ENCODE data around the gene BCAR3. TPM values are rescaled to one million over a fixed set of nuclear protein-coding genes. Genes with fewer than 3 reads are reported as not detected.

The BCAR3 gene
- total and polyA plus RNA-seq, 2 of the 4 experiments (the other 2 are of a cell fraction): 41.4 to 46.4 TPM

- no peak overlapping the region for H3K4me2 ChIP-seq (ENCODE audit: low read depth, low read length)
- no peak overlapping the region for H3K9ac ChIP-seq (ENCODE audit: low read depth, low read length)
- H3K79me1 ChIP-seq (ENCODE audit: low read depth in 1 of 2, low read length in 2 of 2): peaks cover 19 to 88% of the 10 kb centered on the region in 2 experiments
- intact Hi-C loops (cut with micrococcal nuclease) (no loop called here), dilution Hi-C loops (cut with HindIII; ENCODE audit: low sequenced_read_pairs, unreplicated experiment) (no loop called here), in situ Hi-C loops (cut with MboI; ENCODE audit: low sequenced_read_pairs) (no loop called here)
- H2AK5ac ChIP-seq (ENCODE audit: low read depth, low read length): peak overlapping the region; percentile 37; the same call in 1 of the 2 replicates
- H2BK15ac ChIP-seq (ENCODE audit: low read depth, low read length): no peak overlapping the region
- peaks cover 84% of the 10 kb centered on the region for H4K20me1 ChIP-seq (ENCODE audit: insufficient read depth, low read length)
- H2BK120ac ChIP-seq (ENCODE audit: low read depth, low read length): peak overlapping the region; percentile 20; the same call in 1 of the 2 replicates
- H3K4ac ChIP-seq (ENCODE audit: low read depth, low read length): peak overlapping the region; percentile 52
- H2AK9ac ChIP-seq (replicated peaks; ENCODE audit: low read depth, low read length, poor library complexity): no peak overlapping the region
- no peak overlapping the region for H3K27ac ChIP-seq (ENCODE audit: insufficient read depth, low read length)
- H3K36me3 ChIP-seq (ENCODE audit: control insufficient read depth, insufficient read depth, low read length): peaks cover 21% of the 10 kb centered on the region
- H2AFZ ChIP-seq (replicated peaks; ENCODE audit: low read length, poor library complexity): no peak overlapping the region
- peak overlapping the region; percentile 13; the same call in 1 of the 2 replicates for H3K18ac ChIP-seq (ENCODE audit: low read depth, low read length)
- no peak overlapping the region for H3K4me3 ChIP-seq (ENCODE audit: insufficient read depth, low read depth, low read length)
- H3K9me1 ChIP-seq (ENCODE audit: insufficient read depth, low read length): peaks cover 43% of the 10 kb centered on the region
- H4K91ac ChIP-seq (ENCODE audit: insufficient read depth, low read depth, low read length): no peak overlapping the region
- ATAC-seq (ENCODE audit: low read depth): no peak
- POLR2A ChIA-PET (ENCODE audit: unreplicated experiment): no interaction called here
- no peak overlapping the region for H3K56ac ChIP-seq (ENCODE audit: extremely low read depth, insufficient read depth, low read length)
- peak overlapping the region; percentile 59 for H3K14ac ChIP-seq (replicated peaks; ENCODE audit: low read depth, low read length)
- no peaks in the 10 kb centered on the region for H3K9me3 ChIP-seq (ENCODE audit: control insufficient read depth, insufficient read depth, low read length)
- no CpG with 5 or more reads among the region's 5 CpGs for WGBS, 2 experiments (ENCODE audit: extremely low coverage in 2 of 2, insufficient read length in 1 of 2)
- no TSS peak for BruUV-seq (replicated peaks)
- no peak overlapping the region for H2BK20ac ChIP-seq (ENCODE audit: low read depth, low read length)
- H3K4me1 ChIP-seq (ENCODE audit: control insufficient read depth, insufficient read depth, low read length): peaks cover 44% of the 10 kb centered on the region
- no peak for TF ChIP-seq BHLHE40 (IDR thresholded peaks at IDR 0.05; ENCODE audit: low read depth, low read length)
- TF ChIP-seq, protein P1, sequence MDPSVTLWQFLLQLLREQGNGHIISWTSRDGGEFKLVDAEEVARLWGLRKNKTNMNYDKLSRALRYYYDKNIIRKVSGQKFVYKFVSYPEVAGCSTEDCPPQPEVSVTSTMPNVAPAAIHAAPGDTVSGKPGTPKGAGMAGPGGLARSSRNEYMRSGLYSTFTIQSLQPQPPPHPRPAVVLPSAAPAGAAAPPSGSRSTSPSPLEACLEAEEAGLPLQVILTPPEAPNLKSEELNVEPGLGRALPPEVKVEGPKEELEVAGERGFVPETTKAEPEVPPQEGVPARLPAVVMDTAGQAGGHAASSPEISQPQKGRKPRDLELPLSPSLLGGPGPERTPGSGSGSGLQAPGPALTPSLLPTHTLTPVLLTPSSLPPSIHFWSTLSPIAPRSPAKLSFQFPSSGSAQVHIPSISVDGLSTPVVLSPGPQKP (IDR thresholded peaks at IDR 0.05; ENCODE audit: borderline replicate concordance, low read depth, low read length): no peak
- TF ChIP-seq RFX5 (IDR thresholded peaks at IDR 0.05; ENCODE audit: low read depth, low read length): no peak
- no peak for TF ChIP-seq USF2 (IDR thresholded peaks at IDR 0.05; ENCODE audit: low read depth, low read length)
- no peak for TF ChIP-seq MAZ (IDR thresholded peaks at IDR 0.05; ENCODE audit: borderline replicate concordance, low read depth, low read length)
- TF ChIP-seq RCOR1 (IDR thresholded peaks at IDR 0.05; ENCODE audit: insufficient replicate concordance, low read length): no peak
- no peak for TF ChIP-seq CEBPB (IDR thresholded peaks at IDR 0.05; ENCODE audit: low read depth, low read length)
- TF ChIP-seq SMC3 (IDR thresholded peaks at IDR 0.05; ENCODE audit: low read depth, low read length): no peak
- TF ChIP-seq MXI1 (IDR thresholded peaks at IDR 0.05; ENCODE audit: borderline replicate concordance, low read depth, low read length): no peak
- no peak for TF ChIP-seq CHD1 (IDR thresholded peaks at IDR 0.05; ENCODE audit: low read depth, low read length)
- TF ChIP-seq FOS (IDR thresholded peaks at IDR 0.05; ENCODE audit: low read depth, low read length): no peak
- TF ChIP-seq POLR2A (IDR thresholded peaks at IDR 0.05; ENCODE audit: low read depth, low read length): no peak
- TF ChIP-seq, protein P2, sequence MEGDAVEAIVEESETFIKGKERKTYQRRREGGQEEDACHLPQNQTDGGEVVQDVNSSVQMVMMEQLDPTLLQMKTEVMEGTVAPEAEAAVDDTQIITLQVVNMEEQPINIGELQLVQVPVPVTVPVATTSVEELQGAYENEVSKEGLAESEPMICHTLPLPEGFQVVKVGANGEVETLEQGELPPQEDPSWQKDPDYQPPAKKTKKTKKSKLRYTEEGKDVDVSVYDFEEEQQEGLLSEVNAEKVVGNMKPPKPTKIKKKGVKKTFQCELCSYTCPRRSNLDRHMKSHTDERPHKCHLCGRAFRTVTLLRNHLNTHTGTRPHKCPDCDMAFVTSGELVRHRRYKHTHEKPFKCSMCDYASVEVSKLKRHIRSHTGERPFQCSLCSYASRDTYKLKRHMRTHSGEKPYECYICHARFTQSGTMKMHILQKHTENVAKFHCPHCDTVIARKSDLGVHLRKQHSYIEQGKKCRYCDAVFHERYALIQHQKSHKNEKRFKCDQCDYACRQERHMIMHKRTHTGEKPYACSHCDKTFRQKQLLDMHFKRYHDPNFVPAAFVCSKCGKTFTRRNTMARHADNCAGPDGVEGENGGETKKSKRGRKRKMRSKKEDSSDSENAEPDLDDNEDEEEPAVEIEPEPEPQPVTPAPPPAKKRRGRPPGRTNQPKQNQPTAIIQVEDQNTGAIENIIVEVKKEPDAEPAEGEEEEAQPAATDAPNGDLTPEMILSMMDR (conservative IDR thresholded peaks at IDR 0.05; ENCODE audit: low read depth, low read length): no peak
- TF ChIP-seq MAFK (IDR thresholded peaks at IDR 0.05; ENCODE audit: low read depth, low read length): no peak
- TF ChIP-seq NFE2L2 (IDR thresholded peaks at IDR 0.05; ENCODE audit: low read depth, low read length): no peak
- no peak for TF ChIP-seq RAD21 (IDR thresholded peaks at IDR 0.05; ENCODE audit: low read length)
- CTCF ChIA-PET: interaction anchor here (0.6 kb wide), 1 partner anchor 1399 kb away, joined by 3 read pairs; no protein-coding TSS in a partner anchor
- peak overlapping the region in 1 of 2 experiments; percentile 31; a peak in 1 of 4 replicates for H4K8ac ChIP-seq (ENCODE audit: low read depth in 2 of 2, low read length in 2 of 2)
- no peak overlapping the region for H2BK5ac ChIP-seq (ENCODE audit: low read depth, low read length, poor library complexity, severe bottlenecking)
- DNase-seq: no peak
- H3K23ac ChIP-seq (ENCODE audit: low read depth, low read length): peak overlapping the region; percentile 78
- H3K27me3 ChIP-seq (ENCODE audit: control insufficient read depth, insufficient read depth, low read length): no peaks in the 10 kb centered on the region
- H4K5ac ChIP-seq (ENCODE audit: low read depth, low read length): no peak overlapping the region
These were observed 5.7 kb downstream of the BCAR3 start for GRCh38 chr1:93675931-93676330.

Measured in IMR-90 (cell line).